ENCODE results near the gene CREBRF.

DNA sequence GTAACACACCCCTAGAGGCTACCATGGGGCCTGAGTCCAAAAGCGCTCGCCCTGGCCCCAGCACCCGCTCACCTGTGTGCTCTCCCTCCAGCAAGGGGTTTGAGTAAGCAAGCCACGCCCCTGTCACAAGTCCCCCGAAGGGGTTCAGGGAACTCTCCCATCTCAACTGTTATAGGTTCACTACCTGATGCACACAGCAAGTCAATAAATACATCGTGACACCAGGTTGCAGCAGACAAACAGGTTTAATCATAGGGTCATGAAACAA, 8.4 kb upstream of the CREBRF start:
- TF ChIP-seq, protein P1, sequence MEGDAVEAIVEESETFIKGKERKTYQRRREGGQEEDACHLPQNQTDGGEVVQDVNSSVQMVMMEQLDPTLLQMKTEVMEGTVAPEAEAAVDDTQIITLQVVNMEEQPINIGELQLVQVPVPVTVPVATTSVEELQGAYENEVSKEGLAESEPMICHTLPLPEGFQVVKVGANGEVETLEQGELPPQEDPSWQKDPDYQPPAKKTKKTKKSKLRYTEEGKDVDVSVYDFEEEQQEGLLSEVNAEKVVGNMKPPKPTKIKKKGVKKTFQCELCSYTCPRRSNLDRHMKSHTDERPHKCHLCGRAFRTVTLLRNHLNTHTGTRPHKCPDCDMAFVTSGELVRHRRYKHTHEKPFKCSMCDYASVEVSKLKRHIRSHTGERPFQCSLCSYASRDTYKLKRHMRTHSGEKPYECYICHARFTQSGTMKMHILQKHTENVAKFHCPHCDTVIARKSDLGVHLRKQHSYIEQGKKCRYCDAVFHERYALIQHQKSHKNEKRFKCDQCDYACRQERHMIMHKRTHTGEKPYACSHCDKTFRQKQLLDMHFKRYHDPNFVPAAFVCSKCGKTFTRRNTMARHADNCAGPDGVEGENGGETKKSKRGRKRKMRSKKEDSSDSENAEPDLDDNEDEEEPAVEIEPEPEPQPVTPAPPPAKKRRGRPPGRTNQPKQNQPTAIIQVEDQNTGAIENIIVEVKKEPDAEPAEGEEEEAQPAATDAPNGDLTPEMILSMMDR (IDR thresholded peaks at IDR 0.05): no peak
- no peak for TF ChIP-seq POLR2A (IDR thresholded peaks at IDR 0.05)

All from adrenal gland (tissue), 5 donors.